Endothelial cell of umbilical vein (primary cell): ENCODE measurements around the gene PRRC1.
A peak's percentile ranks its signal among the peaks of the same experiment; 100 is the strongest.

Source experiments
- CTCF ChIP-seq, 2 donors: IDR thresholded peaks; 1 replicate in 1 of 2; 2 replicates in 1 of 2; pipeline ENCODE4 v1.5.1; 2011; ENCODE audit warnings: low read length in 2 of 2, mild to moderate bottlenecking in 2 of 2, moderate library complexity in 2 of 2, control low read depth in 1 of 2, inconsistent platforms in 1 of 2, low read depth in 1 of 2; ENCODE audit not compliant: insufficient read depth in 1 of 2; ENCODE audit errors: extremely low read depth in 1 of 2
- JUN ChIP-seq: IDR thresholded peaks from 2 replicates; pipeline ENCODE4 v1.6.1; 2011; ENCODE audit warnings: borderline replicate concordance, low read depth; ENCODE audit not compliant: insufficient read length, insufficient read depth
- POLR2A ChIP-seq: IDR thresholded peaks from 2 replicates; pipeline ENCODE4 v1.6.1; 2012; ENCODE audit warnings: low read depth, mild to moderate bottlenecking, control low read depth, low read length

GRCh38 chr5:127517480-127518318, at the start of gene PRRC1:
- no peak for TF ChIP-seq CTCF (IDR thresholded peaks at IDR 0.05; ENCODE audit: extremely low read depth in 1 of 2, insufficient read depth in 1 of 2, low read depth in 1 of 2, low read length in 2 of 2)
- peak; percentile 82 for TF ChIP-seq POLR2A
- TF ChIP-seq JUN = no peak
